ENCODE measurements around the gene ENG.

DNA sequence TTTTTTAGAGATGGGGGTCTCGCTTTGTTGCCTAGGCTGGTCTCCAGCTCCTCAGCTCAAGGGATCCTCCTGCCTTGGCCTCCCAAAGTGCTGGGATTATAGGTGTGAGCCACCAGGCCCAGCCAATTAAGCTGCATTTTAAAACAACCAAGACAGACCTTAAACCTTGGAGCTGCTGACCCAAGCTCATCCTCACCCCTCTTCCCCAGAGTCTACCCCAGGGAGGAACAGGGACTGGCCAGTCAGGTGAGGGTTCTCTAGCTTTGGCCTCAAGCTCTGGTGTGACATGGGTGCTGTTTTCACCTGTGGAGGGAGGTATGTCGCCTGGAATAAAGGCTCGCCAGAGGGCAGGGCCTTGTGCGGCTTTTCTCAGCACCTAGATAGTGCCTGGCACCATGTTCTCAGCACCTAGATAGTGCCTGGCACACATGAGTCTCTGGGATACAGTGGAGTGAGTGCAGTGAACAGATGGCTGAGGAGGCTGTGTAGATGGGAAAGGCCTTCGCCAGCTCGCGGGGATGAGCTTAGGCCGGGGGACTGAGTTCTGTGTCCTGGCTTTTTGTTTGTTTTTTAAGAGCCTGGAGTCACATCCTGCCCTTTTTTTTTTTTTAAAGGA, 61.3 kb downstream of the ENG start:
- TF ChIP-seq TP53 (CRISPR knock-in tag; IDR thresholded peaks at IDR 0.05) (no peak), CTCF (IDR thresholded peaks at IDR 0.05) (no peak), FOSL2 (IDR thresholded peaks at IDR 0.05) (no peak), FOSL2 (CRISPR knock-in tag; IDR thresholded peaks at IDR 0.05) (no peak), POLR2A (IDR thresholded peaks at IDR 0.05; ENCODE audit: low read length) (no peak), CEBPB (IDR thresholded peaks at IDR 0.05) (no peak), CHD2 (IDR thresholded peaks at IDR 0.05; ENCODE audit: low read length, partially characterized antibody) (no peak), HMGXB4 (CRISPR knock-in tag; IDR thresholded peaks at IDR 0.05; ENCODE audit: borderline replicate concordance) (no peak), CHD4 (IDR thresholded peaks at IDR 0.05; ENCODE audit: borderline replicate concordance) (no peak), RFX5 (IDR thresholded peaks at IDR 0.05) (no peak), SREBF2 (IDR thresholded peaks at IDR 0.05) (no peak), PBX3 (IDR thresholded peaks at IDR 0.05) (no peak), EP300 (IDR thresholded peaks at IDR 0.05) (no peak)
